Measurements from ENCODE around the gene PRRC2B. TPM values are rescaled to one million over a fixed set of nuclear protein-coding genes. Genes with fewer than 3 reads are reported as not detected.

Gene PRRC2B
- total RNA-seq, 8 experiments from 2014 or later = 40.6 to 206 (median 126) TPM

DNA sequence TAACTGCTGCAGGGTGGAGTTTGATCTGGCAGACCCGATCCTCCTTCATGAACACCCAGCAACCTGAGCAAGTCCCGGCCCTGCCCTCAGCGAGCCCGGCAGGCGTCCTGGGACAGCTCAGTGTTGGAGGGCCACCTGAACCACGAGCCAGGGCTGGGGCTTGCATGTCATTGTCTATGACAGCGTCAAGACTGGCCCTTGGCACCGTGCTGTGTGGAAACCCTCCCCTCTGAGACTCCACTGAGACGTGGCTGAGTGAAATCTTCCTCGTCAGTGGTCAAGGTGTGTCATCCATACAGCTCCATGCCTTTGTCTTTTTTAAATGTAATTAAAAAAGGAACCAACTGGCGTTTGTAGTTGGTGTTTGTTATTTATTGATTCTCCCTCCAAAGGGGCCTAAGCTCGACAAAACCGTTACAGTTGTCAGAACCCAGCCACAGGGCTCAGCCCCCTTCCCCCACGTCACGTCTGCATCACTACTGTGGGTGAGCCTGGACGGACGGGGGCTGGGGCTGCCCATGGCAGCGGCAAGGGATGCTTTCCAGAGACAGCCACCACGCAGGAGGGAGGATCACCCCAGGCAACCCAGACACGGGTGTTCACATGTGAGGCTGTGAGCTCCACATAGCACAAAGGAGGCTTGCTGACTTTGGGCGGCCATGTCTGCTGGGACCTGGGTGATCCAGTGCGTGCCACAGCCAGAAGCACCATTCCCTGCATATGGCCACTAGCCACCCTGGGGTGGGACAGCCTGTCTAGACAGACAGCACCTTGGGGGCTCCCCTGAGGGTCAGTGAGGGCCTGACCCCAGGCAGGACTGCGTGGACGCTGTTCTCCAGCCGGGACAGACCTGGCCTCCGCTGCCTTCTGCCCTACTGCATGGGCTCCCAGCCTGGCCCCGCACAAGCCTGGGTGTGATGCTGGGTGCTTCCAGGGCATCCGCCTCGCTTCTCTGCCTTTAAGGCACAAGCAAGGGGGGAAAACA, 129.9 kb downstream of the PRRC2B start:
- ATAC-seq (replicated peaks in 6 of 8) = peak in 4 of 8 experiments; percentile 11 to 24 (median 16)
- in situ Hi-C loops (cut with MboI; ENCODE audit: low pct_unique_long_range_greater_than_20kb in 2 of 9, low sequenced_read_pairs in 9 of 9, unreplicated experiment in 9 of 9) = no loop called here
- Histone ChIP-seq H3K4me1 (replicated peaks in 1 of 2) (no peaks in the 10 kb centered on the region), H3K4me3 (no peak overlapping the region), H3K27ac (no peak overlapping the region)
- 60 to 100% (median 91%) methylated on average over 1 to 7 of the region's 29 CpGs; no CpG with 5 or more reads in 4 of the 10 experiments for WGBS, 10 experiments

DNA sequence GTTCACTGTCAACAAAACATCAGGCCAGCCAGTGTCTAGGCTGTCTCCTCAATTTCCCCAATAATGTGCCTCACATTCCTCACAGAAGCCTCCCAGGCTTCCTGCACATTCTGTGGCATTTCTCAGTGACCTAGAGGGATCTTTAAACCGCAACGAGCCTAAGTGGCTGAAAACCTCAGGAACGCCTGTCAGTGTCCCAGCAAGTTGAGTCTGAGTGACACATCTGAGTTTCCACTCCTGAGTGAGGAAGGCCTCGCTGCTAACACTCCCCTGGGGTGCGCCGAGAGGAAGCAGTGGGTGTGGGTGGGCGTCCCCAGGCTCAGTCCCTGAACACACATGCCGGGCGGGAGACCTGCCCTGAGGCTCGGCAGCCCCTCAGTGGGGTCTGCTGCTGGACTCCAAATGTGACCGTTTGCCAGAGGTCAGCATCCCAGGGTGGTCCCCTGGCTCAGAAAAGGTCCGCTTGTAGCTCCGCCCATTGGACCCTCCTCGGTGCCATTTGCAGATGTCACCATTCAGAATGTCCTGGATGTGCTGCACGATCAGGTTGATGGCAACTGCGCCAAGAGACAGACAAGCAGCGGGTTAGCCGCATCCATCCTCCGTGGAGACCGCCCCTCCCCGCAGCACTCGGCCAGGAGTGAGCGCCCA, 130.9 kb downstream of the PRRC2B start:
- Histone ChIP-seq H3K4me1 (replicated peaks in 1 of 2) (peaks cover 0 to under 1% of the 10 kb centered on the region in 2 donors), H3K27ac (no peak overlapping the region), H3K4me3 (no peak overlapping the region)
- in situ Hi-C loops (cut with MboI; ENCODE audit: low pct_unique_long_range_greater_than_20kb in 2 of 9, low sequenced_read_pairs in 9 of 9, unreplicated experiment in 9 of 9) = no loop called here
- no peak for ATAC-seq (replicated peaks in 6 of 8)
- 40 to 93% (median 80%) methylated on average over 1 to 15 of the region's 23 CpGs; no CpG with 5 or more reads in 1 of the 10 experiments for WGBS, 10 experiments

DNA sequence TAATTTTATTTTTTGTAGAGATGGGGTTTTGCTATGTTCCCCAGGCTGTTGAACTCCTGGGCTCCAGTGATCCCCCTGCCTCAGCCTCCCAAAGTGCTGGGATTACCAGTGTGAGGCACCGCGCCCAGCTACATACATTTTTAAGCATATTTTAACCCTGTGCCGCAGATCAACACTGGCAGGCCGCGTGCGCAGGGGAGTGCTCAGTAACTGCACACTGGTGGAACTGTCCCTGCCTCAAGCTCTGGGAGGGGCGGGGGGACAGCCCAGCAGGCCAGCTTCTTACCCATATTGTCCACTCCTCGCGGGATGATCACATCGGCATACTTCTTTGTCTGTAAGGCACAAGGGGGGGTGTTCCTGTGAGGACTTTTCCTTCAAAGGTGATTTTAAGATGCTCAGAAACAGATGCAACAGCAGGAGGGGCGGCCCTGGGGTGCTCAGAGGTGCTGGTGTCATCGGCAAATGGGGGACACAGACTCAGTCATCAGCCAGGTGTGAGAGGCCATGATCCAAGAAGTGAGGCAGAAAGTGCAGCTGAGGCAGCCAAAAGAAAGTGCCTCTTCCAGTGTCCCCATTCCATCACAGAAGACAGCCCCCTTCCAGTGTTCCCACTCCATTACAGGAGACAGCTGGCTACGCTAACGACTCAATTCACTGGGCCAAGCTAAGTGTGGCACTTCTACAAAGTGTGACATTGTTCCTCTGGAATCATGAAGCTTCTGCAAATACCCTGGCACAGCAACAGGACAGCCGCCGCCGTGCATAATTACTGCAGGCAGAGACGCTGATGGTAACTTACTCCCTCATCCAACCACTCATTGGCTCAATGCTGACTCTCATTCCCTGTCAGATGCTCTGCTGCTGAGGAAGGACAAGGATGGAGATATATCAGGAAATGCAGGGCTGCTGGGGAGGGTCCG, 132.0 kb downstream of the PRRC2B start:
- peaks cover 2 to 5% of the 10 kb centered on the region in 2 donors for H3K4me1 ChIP-seq (replicated peaks in 1 of 2)
- no peak overlapping the region for H3K27ac ChIP-seq
- no peak for ATAC-seq (replicated peaks in 6 of 8)
- 79 to 100% (median 86%) methylated on average over 1 to 14 of the region's 19 CpGs; no CpG with 5 or more reads in 3 of the 10 experiments for WGBS, 10 experiments
- in situ Hi-C loops (cut with MboI; ENCODE audit: low pct_unique_long_range_greater_than_20kb in 2 of 9, low sequenced_read_pairs in 9 of 9, unreplicated experiment in 9 of 9) = no loop called here
- no peak overlapping the region for H3K4me3 ChIP-seq

DNA sequence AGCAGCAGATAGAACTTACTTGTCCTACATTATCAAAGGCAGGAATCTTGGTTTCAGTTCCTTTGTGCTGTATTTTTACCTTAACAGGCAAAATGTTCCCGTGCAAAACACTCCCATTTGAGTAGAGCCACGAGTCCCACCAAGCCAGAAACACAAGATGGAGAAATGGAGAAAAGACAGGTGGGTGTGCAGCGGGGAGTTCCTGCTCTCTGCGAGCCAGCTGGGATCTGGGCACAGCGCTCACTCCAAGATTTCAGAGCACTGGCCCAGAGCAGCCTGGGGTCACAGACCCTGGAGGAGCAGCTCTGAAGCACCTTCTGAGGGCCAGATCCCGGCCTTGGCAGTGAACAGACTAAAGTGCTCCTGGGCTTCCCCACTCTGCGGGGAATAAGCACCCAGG, 134.3 kb downstream of the PRRC2B start:
- no peak overlapping the region for H3K4me3 ChIP-seq
- no peak for ATAC-seq (replicated peaks in 6 of 8)
- 50 to 100% (median 98%) methylated on average over 1 to 5 of the region's 7 CpGs; no CpG with 5 or more reads in 2 of the 10 experiments for WGBS, 10 experiments
- no peak overlapping the region for H3K27ac ChIP-seq
- H3K4me1 ChIP-seq (replicated peaks in 1 of 2) = peaks cover 2 to 8% of the 10 kb centered on the region in 2 donors
- in situ Hi-C loops (cut with MboI; ENCODE audit: low pct_unique_long_range_greater_than_20kb in 2 of 9, low sequenced_read_pairs in 9 of 9, unreplicated experiment in 9 of 9) = no loop called here

DNA sequence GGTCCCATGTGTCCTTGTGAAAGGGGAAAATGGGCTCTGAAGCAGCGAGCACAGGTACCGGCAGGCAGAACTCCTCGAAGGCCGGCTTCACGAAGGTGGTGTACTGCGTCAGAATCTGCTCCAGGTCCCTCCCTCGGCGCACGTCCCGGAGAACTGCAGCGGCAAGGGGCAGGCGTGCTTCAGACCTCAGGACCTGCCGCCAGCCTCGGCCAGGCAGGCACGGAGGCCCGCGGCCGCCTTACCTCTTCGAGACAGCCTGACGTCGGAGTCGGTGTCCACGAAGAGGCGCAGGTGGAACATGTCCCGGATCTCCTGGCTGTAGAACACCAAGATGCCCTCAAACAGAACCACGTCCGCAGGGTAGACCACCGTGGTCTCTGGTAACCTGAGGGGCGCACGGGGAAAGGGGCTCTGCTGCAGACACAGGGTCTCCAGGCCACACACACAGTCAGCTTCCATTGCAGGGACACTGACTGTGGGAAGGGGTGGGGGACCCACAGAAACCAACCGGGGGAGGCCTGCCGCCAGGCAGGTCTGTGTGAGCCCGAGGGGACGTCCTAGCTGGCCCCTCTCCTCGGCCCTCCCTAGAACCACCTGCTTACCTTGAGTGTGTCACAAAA, 135.1 kb downstream of the PRRC2B start:
- Histone ChIP-seq H3K4me3 (no peak overlapping the region), H3K27ac (no peak overlapping the region), H3K4me1 (replicated peaks in 1 of 2) (peaks cover 2 to 8% of the 10 kb centered on the region in 2 donors)
- WGBS, 10 experiments = 88 to 100% (median 93%) methylated on average over 1 to 6 of the region's 35 CpGs; no CpG with 5 or more reads in 5 of the 10 experiments
- in situ Hi-C loops (cut with MboI; ENCODE audit: low pct_unique_long_range_greater_than_20kb in 2 of 9, low sequenced_read_pairs in 9 of 9, unreplicated experiment in 9 of 9) = no loop called here
- ATAC-seq (replicated peaks in 6 of 8) = no peak

DNA sequence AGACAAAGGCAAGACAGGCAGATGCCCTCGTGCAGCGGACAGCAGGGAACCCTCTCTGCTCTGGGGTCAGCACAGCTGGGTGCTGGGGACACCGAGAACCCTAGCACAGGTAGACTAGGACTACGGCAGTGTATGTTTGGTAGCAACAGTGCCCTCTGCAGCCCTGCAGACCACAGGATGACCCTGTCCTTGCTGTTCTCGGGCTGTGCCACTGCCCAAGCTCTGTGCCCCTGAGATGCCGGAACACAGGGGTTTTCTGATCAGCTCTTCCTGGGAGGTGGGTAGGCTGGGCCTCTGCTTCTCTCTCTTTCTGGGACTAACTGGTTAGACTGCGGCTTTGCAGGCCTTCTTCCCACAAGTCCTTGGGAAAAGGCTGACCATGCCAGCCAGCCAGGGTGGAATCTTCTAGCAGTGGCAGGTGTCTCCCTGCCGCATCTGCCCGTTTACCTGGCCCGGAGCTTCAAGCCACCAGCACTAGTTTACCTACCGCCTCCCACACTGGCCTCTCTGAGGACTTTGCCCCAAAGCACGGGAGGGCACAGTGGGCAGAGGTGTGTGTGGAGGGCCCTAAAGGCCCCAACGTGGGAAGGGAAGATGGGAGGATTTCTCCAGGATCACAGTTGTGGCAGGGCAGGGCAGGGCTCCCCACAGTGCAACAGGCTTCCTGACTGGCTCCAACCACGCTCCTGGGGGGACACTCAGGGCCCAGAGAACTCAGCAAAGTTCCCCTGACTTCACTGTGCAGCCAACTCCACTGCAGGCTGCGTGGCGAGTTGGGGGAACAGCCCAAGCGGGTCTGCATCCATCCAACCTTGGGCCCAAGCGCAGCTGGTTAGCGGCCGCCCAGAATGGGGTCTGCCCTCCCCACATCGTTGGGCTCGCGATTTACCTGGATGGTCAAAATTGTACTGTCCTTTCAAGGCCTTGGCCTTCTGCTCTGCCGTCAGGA, 136.0 kb downstream of the PRRC2B start:
- in situ Hi-C loops (cut with MboI; ENCODE audit: low pct_unique_long_range_greater_than_20kb in 2 of 9, low sequenced_read_pairs in 9 of 9, unreplicated experiment in 9 of 9) = no loop called here
- H3K27ac ChIP-seq = no peak overlapping the region

DNA sequence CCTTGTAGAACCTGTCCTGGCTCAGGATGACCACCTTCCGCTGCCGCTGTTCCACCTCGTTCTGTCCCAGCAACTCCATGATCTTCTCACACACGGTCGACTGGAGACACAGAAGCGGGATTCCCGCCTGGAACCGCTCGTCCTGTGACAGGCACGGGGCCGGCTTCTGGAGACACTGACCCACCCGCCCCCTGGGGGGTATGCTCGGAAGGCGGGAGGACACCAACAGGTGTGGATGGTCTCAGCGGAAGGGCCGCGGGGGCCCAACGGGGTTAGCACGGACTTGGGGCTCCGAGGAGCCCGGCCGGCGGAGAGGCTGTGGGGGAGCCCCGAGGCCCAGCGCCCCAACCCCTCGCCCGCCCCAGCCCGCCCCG, 136.6 kb downstream of the PRRC2B start:
- peak in 5 of 8 experiments; percentile 17 to 57 (median 39) for ATAC-seq (replicated peaks in 6 of 8)
- H3K27ac ChIP-seq = no peak overlapping the region
- in situ Hi-C loops (cut with MboI; ENCODE audit: low pct_unique_long_range_greater_than_20kb in 2 of 9, low sequenced_read_pairs in 9 of 9, unreplicated experiment in 9 of 9) = no loop called here
- peak overlapping the region; percentile 79 to 96 (median 86) for H3K4me3 ChIP-seq
- H3K4me1 ChIP-seq (replicated peaks in 1 of 2) = peaks cover 2 to 8% of the 10 kb centered on the region in 2 donors
- WGBS, 10 experiments = 10 to 47% (median 20%) methylated on average over 2 to 8 of the region's 29 CpGs; no CpG with 5 or more reads in 7 of the 10 experiments

More for the DNA sequence above, 136.0 kb downstream of the PRRC2B start:
- ATAC-seq (replicated peaks in 6 of 8) = peak in 1 of 8 experiments; percentile 2
- WGBS, 10 experiments = 0 to 100% (median 50%) methylated on average over 1 to 11 of the region's 24 CpGs; no CpG with 5 or more reads in 3 of the 10 experiments
- Histone ChIP-seq H3K4me3 (peak overlapping the region; percentile 79 to 96 (median 86)), H3K4me1 (replicated peaks in 1 of 2) (peaks cover 2 to 8% of the 10 kb centered on the region in 2 donors)

DNA sequence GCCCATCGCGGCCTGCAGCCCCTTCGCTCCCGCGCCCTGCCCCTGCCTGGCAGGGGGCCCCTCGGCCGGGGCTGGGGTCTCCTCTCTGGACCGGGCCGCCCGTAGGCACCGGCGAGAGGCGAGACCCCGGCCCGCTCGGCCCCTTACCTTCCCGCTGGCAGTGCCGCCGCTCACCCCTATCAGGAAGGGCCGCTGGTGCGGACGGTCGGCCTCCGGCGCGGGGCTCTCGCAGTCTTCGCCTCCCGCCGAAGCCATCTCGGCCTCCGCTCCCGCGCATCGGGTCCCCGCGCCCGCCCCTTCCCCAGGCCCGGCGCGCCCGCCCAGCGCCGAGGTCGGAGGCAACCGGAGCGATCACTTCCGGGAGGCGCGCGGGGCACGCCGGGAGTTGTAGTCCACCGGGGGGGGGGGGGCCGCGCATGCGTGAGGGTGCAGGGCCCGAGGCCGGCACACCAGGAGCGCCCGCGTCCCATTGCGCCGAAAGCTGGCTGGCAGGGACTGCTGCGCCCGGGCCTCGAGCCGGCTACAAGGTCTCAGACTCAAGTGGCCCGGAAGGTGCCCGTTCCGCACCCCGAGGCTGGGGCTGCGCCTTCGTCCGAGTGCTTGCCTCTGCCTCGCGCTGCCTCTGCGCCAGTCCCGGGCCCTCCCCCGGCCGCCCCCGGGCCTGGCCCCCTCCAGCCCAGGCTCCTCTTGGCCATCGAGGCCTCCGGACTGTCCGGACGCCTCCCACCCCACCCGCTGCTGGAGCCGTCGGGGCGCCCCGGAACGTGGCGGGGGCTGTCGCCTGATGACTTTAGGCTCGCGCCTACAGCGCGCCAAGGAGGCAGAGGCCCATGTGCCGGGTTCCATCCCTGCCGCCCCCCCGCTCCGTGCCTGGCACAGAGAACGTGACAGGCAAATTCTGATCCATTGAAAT, 137.3 kb downstream of the PRRC2B start, which contains the start of gene UCK1:
Gene UCK1, minus strand, starts transcription at position 344 of the 913 bp plus-strand sequence. Its CDS starts 89 bp downstream, at position 255.
- in situ Hi-C loops (cut with MboI; ENCODE audit: low pct_unique_long_range_greater_than_20kb in 2 of 9, low sequenced_read_pairs in 9 of 9, unreplicated experiment in 9 of 9) = no loop called here
- peaks cover 2 to 8% of the 10 kb centered on the region in 2 donors for H3K4me1 ChIP-seq (replicated peaks in 1 of 2)
- 67 to 85% methylated on average over 3 to 4 of the region's 103 CpGs; no CpG with 5 or more reads in 8 of the 10 experiments for WGBS, 10 experiments
- H3K4me3 ChIP-seq = peak within 1 kb of the TSS; percentile 79 to 96 (median 86)
- ATAC-seq (replicated peaks in 6 of 8) = peak; percentile 88 to 96 (median 93)
- peak within 1 kb of the TSS in 1 of 2 donors; percentile 60 for H3K27ac ChIP-seq

DNA sequence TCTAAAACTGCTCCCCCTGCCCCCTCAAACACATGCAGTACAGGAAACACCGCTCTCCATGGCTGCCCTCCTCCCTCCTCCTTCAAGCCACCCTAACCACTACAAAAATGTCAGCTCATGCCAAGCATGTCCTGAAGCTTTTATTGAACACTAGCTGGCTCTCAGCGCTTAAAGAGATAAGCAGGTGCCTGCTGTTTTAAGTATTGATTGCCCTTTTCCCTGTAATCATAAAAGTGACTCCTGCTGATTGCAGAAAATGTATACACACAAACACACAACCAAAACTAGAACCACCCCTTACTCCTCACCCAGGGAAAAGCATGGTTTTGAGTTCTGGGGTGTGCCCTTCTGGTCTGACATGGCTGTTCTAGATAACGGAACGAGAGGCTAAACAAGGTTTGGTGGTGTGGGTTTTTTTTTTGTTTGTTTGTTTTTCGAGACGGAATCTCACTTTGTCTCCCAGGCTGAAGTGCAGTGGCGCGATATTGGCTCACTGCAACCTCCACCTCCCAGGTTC, 140.9 kb downstream of the PRRC2B start:
- no peak for ATAC-seq (replicated peaks in 6 of 8)
- 27 to 86% (median 62%) methylated on average over 1 to 5 of the region's 8 CpGs; no CpG with 5 or more reads in 3 of the 10 experiments for WGBS, 10 experiments
- in situ Hi-C loops (cut with MboI; ENCODE audit: low pct_unique_long_range_greater_than_20kb in 2 of 9, low sequenced_read_pairs in 9 of 9, unreplicated experiment in 9 of 9) = no loop called here
- Histone ChIP-seq H3K27ac (no peak overlapping the region), H3K4me1 (replicated peaks in 1 of 2) (peaks cover 2 to 8% of the 10 kb centered on the region in 2 donors), H3K4me3 (no peak overlapping the region)

DNA sequence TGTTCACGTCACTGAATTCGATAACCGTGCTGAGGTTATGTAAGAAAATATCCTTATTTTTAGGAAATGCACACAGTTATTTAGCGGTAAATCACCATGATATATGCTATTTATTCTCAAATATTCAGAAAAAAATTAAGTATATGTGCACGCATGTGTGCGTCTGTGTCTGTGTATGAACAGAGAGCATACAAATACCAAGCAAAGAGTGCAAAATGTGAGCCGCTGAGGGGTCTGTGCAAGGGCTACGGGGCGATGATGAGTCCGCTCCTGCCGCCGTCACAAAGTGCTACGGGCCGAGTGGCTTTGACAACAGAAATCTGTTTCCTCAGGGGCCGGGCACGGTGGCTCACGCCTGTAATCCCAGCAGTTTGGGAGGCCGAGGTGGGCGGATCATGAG, 144.1 kb downstream of the PRRC2B start:
- Histone ChIP-seq H3K4me3 (no peak overlapping the region), H3K4me1 (replicated peaks in 1 of 2) (no peaks in the 10 kb centered on the region), H3K27ac (no peak overlapping the region)
- WGBS, 10 experiments = 56 to 100% (median 90%) methylated on average over 2 to 16 of the region's 19 CpGs; no CpG with 5 or more reads in 2 of the 10 experiments
- in situ Hi-C loops (cut with MboI; ENCODE audit: low pct_unique_long_range_greater_than_20kb in 2 of 9, low sequenced_read_pairs in 9 of 9, unreplicated experiment in 9 of 9) = no loop called here
- ATAC-seq (replicated peaks in 6 of 8) = no peak
